Neural cell (in vitro differentiated cells): ENCODE data around the gene TICAM1.

Experiments used
- CTCF ChIP-seq: fragments of 450-650 bp; IDR thresholded peaks from 2 replicates; pipeline ENCODE4 v1.5.1; 2014; ENCODE audit warnings: antibody characterized with exemption, mild to moderate bottlenecking, moderate library complexity; ENCODE audit not compliant: poor library complexity, severe bottlenecking
- REST ChIP-seq: IDR thresholded peaks from 2 replicates; pipeline ENCODE4 v1.6.1; 2012; ENCODE audit warnings: borderline replicate concordance
- TAF1 ChIP-seq: IDR thresholded peaks from 2 replicates; pipeline ENCODE4 v1.6.1; 2012; ENCODE audit warnings: low read depth

GRCh38 chr19:4816950-4817278, 14.6 kb downstream of the TICAM1 start:
- TF ChIP-seq CTCF (no peak), TAF1 (no peak), REST (no peak)
